Endometrium (tissue), 2 donors: Measurements from ENCODE around the gene ASPDH.

ENCODE experiments used
- FAIRE-seq: peaks from 2 replicates; lab custom pipeline; 2012; peaks lifted over from hg19 to GRCh38; lab: Jason Lieb, UNC
- donor health status: control.
- donor health status: control.

The ASPDH gene

GRCh38 chr19:50514346-50515167, 844 bp upstream of the ASPDH start:
- FAIRE-seq = no peak

DNA sequence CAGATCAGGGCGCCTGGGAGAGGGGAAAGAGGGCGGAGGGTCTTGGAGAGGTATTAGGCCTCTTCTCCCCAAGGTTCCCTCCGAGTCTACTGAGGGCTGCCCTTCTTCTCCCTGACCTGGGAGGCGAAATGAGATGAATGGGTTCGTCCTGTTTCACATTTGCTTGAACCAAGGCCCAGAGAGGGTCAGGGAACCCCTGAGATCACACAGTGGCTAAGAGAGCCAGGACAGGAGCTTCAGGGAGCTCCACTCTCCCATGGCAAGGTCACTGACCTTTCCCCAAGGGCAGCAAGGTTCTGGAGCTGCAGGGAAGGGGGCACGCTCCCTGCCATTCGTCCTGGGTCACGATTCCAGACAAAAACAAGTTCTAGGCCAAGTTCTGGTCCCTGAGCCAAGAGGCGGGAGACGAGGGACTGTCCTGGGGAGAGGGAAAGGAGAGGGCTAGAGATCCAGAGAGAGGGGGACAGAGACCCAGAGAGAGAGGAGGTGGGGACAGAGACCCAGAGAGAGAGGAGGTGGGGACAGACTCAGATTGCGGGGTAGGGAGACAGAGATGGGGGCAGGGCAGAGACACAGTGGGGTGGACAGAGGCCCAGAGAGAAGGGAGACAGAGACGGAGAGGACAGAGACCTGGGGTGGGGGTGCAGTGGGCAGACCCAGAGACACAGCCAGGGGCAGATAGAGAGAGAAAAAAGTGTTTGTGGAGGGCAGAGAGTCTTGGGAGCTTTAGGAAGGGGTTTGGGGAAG, 541 bp downstream of the ASPDH start:
- FAIRE-seq = no peak

- FAIRE-seq = no peak
Measured at GRCh38 chr19:50512112-50512998, 1.4 kb downstream of the ASPDH start.

DNA sequence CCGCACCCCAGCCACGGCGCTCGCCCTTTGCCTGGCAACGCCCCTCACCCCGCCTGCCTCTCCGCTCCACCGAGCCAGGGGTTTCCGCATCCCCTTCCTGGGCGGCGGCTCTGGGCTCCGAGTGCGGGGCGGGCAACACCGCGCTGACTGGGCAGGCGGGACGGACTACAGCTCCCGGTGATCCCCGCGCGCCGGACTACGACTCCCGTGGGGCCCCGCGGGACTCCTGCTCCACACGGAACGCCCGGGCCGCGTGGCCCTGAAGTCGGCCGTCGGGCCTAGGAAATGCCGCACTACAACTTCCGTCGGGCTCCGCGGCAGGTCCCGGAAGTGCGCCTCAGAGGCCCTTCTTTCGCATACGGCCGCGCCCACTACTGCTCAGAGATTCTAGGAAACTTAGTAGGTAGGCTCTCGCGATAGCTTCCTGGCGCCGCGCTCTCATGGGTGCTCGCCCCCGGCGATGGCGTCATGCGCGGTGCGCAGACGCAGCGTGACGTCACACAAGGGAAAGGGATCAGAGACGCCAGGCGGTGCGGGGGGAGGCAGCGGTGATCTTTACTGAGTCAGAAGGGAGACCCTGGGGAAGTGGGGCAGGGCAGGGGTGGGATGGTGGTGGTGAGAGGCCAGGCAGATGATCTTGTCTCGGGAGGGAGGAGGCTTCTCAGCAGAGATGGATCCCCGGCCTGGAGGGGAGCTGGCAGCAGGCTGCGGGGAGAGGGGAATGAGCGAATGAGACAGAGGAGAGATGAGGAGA, 2.5 kb downstream of the ASPDH start, which contains the start of gene JOSD2:
Gene JOSD2 (minus strand): TSS at position 123 of the 754 bp plus-strand sequence. CDS start 760 bp downstream, outside the sequence.
- peak; percentile 97 for FAIRE-seq

DNA sequence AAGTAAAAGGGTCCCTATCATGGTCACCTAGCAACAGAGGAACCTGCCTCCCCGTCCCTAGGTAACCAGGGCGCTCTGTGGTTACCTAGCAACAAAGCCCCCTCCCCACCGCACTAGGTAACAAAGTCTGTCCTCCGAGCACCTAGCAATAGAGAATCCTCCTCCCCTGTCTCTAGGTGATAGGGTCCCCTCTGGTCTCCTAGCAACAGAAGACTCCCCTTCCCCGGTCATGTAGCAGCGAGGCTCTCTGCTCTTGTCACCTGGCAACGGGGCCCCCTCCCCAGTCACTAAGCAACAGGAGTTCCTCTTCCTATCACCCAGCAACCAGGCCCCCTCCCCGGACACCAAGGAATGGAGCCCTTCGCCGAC, 3.0 kb downstream of the ASPDH start:
- no peak for FAIRE-seq

- FAIRE-seq = no peak
Measured at GRCh38 chr19:50510121-50510670, 3.5 kb downstream of the ASPDH start.

DNA sequence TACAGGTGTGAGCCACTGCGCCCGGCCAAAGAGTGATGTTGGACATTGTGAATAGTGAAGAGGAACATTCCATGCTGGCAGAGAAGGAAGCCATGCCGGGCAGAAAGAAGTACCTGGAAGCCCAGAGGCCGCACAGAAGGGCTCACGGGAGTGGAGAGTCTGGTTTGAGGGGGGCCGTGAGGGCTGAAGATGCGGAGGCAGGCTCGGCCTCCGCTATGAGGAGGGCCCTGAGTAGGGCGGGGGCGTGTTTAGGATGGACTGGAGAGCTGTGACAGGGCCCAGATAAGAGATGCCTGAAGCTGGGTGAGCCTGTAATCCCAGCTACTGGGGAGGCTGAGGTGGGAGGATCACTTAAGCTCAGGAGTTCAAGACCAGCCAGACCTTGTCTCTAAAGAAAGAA, 4.3 kb downstream of the ASPDH start:
- no peak for FAIRE-seq

GRCh38 chr19:50508843-50509190, 4.9 kb downstream of the ASPDH start:
- FAIRE-seq = no peak

DNA sequence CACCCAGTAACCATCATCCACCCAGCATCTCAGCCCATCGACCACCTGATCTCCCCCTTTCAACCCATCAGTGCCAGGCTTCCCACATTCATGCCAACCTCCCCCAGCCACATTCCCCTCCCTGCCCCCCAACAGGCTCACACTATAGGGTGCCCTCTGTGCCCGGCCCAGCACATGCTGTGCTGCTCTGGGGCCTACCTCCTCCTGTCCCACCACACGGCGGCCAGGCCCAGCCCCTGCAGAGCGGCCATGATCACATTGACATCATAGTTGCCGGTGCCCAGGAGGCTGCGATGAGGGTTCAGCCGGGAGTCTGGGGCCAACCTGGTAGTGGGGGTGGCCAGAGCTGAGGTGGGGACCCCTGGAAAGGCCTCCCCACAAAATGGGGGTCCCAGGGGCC, 6.3 kb downstream of the ASPDH start:
- no peak for FAIRE-seq

DNA sequence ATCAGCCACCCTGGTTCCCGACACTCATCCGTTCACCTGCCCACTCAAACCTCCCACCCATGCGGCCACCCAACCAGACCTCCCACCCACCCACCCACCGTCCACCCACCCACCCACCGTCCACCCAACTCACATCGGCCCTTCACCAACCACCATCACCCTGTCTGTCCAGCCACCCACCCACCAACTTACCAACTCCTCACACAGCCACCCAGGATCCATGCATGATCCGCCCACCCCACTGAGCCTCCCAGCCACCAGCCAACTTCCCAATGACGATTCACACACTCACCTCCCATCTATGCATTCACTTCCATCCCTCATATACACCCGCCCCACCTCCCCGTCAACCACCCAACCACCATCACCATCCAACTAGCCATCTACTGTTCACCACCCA, 7.0 kb downstream of the ASPDH start:
- FAIRE-seq = no peak

GRCh38 chr19:50505856-50506611, 7.7 kb downstream of the ASPDH start:
- no peak for FAIRE-seq

DNA sequence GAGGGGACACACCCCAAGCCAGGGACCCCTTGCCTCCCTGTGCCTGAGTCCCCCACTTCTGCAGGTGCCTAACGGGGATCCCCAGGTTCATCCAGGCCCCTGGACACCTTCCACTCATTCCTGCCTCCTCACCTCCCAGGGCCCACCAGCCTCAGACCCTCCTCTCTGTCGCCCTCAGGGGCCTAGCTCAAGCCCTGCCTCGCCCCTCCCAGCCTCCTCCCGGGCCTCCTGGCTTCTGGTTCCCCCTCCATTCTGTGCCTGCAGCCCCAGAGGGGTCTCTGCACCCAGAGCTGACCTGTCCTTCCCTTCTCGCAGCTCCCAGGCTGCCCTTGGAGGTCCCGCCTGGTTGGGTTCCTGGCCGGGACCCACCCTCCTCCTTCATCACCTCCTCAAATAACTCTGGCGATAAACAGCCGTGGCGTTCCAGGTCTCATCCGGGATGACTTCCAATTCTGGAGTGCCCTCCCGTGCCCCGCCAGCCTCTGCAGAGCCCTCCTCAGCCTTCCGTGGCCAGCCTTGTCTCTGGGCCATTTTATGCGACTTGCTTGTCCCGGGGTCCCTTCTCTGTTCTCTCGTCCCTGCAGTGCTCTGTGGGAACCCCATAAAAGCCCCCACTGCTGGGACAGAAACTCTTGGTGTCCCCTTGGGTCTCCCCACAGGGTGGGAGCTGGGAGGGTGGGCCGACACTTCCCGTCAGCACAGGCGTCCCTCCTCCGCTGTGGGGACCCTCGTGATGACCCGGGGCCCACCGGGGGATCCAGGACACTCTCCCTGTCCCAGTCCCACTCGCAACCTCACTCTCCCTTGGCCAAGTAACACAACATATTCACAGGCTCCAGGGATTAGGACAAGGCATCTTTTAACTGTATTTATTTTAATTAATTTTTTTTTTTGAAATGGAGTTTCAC, 11.9 kb downstream of the ASPDH start:
- FAIRE-seq = no peak

DNA sequence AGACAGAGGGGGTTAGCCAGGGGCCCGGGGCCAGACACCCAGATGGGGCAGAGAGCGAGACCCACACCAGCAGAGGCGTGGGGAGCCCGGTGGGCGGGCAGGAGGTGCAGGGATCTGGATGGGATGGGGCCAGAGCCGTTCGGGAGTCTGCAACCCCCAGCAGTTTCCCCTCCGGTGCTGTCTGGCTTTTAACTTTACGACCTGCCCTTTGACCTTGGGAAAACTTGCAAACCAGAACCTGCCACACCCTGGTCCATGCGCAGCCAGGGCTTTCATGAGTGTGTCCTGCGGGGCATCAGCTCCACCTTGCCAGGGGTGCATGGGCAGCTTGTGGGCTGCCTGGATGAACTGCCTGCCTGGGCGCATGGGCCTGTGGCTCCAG, 12.5 kb downstream of the ASPDH start:
- FAIRE-seq = no peak

GRCh38 chr19:50500753-50501151, 13.0 kb downstream of the ASPDH start:
- no peak for FAIRE-seq

GRCh38 chr19:50500060-50500752, 13.5 kb downstream of the ASPDH start:
- FAIRE-seq = no peak

DNA sequence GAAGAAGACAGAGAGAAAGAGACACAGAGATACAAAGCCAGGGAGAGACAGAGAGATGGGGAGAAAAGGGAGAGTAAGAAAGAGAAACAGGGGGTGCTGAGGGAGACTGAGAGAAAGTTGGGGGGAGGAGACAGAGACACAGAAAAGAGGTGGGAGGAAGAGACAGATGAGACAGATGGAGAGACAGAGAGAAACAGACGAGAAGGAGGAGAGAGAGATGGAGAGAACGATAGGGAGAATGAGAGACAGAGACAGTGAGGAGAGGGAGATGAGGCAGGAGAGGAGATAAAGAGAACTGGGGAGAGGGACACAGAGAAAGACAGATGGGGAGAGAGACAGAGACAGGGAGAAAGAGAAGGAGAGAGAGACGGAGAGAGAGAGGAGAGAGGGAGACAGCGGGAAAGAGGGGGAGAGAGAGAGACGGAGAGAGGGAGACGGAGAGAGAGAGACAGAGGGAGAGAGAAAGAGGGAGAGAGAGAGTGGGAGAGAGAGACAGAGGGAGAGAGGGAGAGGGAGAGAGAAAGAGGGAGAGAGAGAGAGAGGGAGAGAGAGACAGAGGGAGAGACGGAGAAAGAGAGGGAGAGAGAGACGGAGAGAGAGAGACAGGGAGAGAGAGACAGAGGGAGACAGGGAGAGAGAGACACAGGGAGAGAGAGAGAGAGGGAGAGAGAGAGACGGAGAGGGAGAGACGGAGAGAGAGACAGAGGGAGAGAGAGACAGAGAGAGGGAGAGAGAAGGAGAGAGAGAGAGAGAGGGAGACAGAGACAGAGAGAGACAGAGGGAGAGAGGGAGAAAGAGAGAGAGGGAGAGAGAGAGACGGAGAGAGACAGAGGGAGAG, 15.3 kb downstream of the ASPDH start:
- FAIRE-seq = no peak

DNA sequence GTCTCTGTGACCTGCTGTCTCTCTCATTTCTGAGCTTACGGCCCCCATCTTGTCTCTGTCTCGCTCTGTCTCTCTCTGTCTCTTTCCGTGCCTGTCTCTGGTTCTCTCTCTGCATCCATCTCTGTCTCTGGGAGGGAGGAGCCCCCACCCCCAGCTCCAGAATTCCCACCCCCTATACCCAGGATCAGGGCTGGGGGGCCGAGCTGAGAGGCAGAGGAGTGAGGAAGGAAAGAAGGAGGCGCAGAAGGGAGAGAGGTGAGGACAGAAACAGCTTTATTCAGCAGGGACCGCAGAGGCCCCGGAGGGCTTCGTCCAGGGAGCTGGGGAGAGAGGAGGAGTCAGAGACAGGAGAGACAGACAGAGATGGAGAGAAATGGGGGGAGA, 16.7 kb downstream of the ASPDH start:
- no peak for FAIRE-seq
